H1 (cell line): ENCODE measurements around the gene PRKACA. TPM values are rescaled to one million over a fixed set of nuclear protein-coding genes. Genes with fewer than 3 reads are reported as not detected.

Experiments used
- BRCA1 ChIP-seq: IDR thresholded peaks from 2 replicates; pipeline ENCODE4 v1.6.1; 2012; ENCODE audit warnings: low read depth, low read length, improper control_type of control experiment
- CHD2 ChIP-seq: IDR thresholded peaks from 2 replicates; pipeline ENCODE4 v1.6.1; 2012; ENCODE audit warnings: low read length, improper control_type of control experiment
- CHD7 ChIP-seq: fragments of 300-600 bp; sonication (generic); IDR thresholded peaks from 2 replicates; pipeline ENCODE4 v1.7.1; 2012; ENCODE audit warnings: low read length, moderate library complexity, mild to moderate bottlenecking, inconsistent platforms; ENCODE audit not compliant: insufficient replicate concordance
- NANOG ChIP-seq: IDR thresholded peaks from 2 replicates; pipeline ENCODE4 v1.6.1; 2011; ENCODE audit warnings: low read length, low read depth, mild to moderate bottlenecking, inconsistent platforms; ENCODE audit not compliant: insufficient read depth, poor library complexity, severe bottlenecking
- NRF1 ChIP-seq: IDR thresholded peaks from 2 replicates; pipeline ENCODE4 v1.6.1; 2011; ENCODE audit warnings: mild to moderate bottlenecking, low read depth, low read length, improper control_type of control experiment
- SAP30 ChIP-seq: fragments of 300-600 bp; sonication (generic); IDR thresholded peaks from 2 replicates; pipeline ENCODE4 v1.7.1; 2012; ENCODE audit warnings: low read length, moderate library complexity, mild to moderate bottlenecking, inconsistent platforms; ENCODE audit not compliant: insufficient read depth, insufficient replicate concordance
- SP1 ChIP-seq: IDR thresholded peaks from 2 replicates; pipeline ENCODE4 v1.6.1; 2011; ENCODE audit warnings: low read depth, low read length
- SP2 ChIP-seq: IDR thresholded peaks from 2 replicates; pipeline ENCODE4 v1.6.1; 2012; ENCODE audit warnings: mild to moderate bottlenecking, low read length, inconsistent platforms
- SRF ChIP-seq: IDR thresholded peaks from 2 replicates; pipeline ENCODE4 v1.6.1; 2011; ENCODE audit warnings: mild to moderate bottlenecking, low read depth, low read length, moderate library complexity
- polyA plus RNA-seq, 7 experiments: library from polyadenylated mRNA; depleted of rRNA in 3 of 7; stranded (reverse) in 5 of 7; unstranded in 2 of 7; fragments of >200 nt in 5 of 7; fragments of 200-250 nt in 2 of 7; gene quantifications; 1 replicate in 5 of 7; 2 replicates in 1 of 7; 4 replicates in 1 of 7; pipeline versions ENCODE4 v1.2.1 to v1.2.3, GENCODE V29; 2011 to 2013; ENCODE audit warnings: missing spikeins in 2 of 7, mixed read lengths in 2 of 7
- total RNA-seq: library from RNA; stranded (reverse); fragmentation: NEBNext Ultra II Directional; extraction: Animal tissue kit (Norgen Biotek cat#: 25700); gene quantifications from 2 replicates; pipeline ENCODE4 v1.2.1, GENCODE V29; 2021

The PRKACA gene
- total and polyA plus RNA-seq, 2 of the 8 experiments (the other 6 are each of a cell fraction or from before 2014, with no cell fraction given), result 14.2 to 48.2 TPM

DNA sequence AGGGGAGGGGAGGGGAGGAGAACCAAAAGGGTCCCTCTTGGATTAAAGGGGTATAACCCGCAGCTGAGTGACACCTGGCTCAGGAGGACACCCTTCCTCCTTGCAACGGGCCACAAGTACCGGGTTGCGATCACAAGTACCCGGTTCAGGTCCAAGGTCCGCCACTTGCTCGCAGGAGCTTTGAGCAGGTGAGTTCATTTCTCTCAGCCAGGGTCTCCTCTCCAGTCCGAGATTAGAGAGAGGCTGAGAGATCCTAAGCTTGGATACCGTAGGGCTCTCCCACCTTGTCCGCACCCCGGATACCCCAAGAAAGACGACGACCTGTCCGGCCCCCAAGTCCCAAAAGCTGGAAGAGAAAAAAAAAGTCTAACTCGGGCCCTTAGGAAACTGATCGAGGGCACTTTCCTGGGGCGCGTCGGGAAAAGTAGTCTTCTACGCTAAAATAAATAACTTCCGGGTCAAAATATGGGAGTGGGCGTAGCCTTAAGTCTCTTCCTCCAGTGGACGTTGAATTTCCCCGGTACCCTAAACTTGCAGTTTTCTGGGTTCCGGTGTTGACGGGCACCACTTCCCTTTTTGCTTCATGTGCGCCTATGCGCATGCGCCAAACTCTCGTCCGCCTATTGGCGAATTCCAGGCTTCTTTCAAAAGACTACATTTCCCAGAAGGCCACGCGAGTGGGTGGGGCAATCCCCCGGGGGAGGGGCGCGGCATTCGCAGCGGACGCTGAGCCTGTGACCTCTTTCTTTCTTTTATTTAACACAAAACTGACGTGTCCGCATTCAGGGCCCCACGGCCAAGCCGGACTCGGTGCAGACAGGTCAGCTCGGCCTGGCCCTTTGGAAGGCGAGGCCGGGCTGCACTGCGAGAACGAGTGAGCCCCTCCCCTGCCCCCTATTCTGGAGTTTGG, 36.4 kb downstream of the PRKACA start (continued):
- no peak for TF ChIP-seq NANOG
- TF ChIP-seq NRF1, result peak; percentile 80
- TF ChIP-seq SRF, result no peak
- no peak for TF ChIP-seq SAP30
- TF ChIP-seq CHD7, result no peak
- peak; percentile 47 for TF ChIP-seq CHD2
- peak; percentile 91 for TF ChIP-seq SP1
- TF ChIP-seq SP2, result no peak
- no peak for TF ChIP-seq BRCA1
